RWPE1 (cell line): ENCODE measurements around the gene ASPDH.

Experiments used
- CTCF ChIA-PET: fragments of 350-600 bp; sonication (Branson Sonifier 250); formaldehyde crosslinking; extraction: SDS; loops from one replicate; lab custom pipeline; 2021; lab: Yijun Ruan, JAX
- POLR2A ChIA-PET: fragments of 400-600 bp; formaldehyde crosslinking; extraction: SDS; loops from one replicate; lab custom pipeline; 2020; ENCODE audit warnings: antibody characterized with exemption; ENCODE audit not compliant: low non-redundant PET; lab: Yijun Ruan, JAX
- DNase-seq: peaks from one replicate; pipeline ENCODE4 v3.0.0; 2012; ENCODE audit warnings: low spot score
- H3K27ac ChIP-seq: fragments of 450-650 bp; 2 replicates; pipeline ENCODE4 v1.5.1; 2017
- CTCF ChIP-seq: fragments of 450-650 bp; conservative IDR thresholded peaks from 2 replicates; pipeline ENCODE4 v1.5.1; 2017; ENCODE audit warnings: low read depth, mild to moderate bottlenecking

ASPDH gene

GRCh38 chr19:50481351-50482149, 32.2 kb downstream of the ASPDH start:
- H3K27ac ChIP-seq, result no peak overlapping the region
- TF ChIP-seq CTCF, result no peak
- DNase-seq, result no peak
- ChIA-PET CTCF (interaction anchor here (0.6 kb wide), 1 partner anchor 226 kb away, joined by 3 read pairs; no protein-coding TSS in a partner anchor), POLR2A (interaction anchor here (0.5 kb wide), 1 partner anchor 1844 kb away, joined by 3 read pairs; no protein-coding TSS in a partner anchor)

- ChIA-PET CTCF (interaction anchor here (0.6 kb wide), 1 partner anchor 225 kb away, joined by 3 read pairs; no protein-coding TSS in a partner anchor), POLR2A (no interaction called here)
- no peak for DNase-seq
- no peak for TF ChIP-seq CTCF
- H3K27ac ChIP-seq, result no peak overlapping the region
These were observed 33.2 kb downstream of the ASPDH start for GRCh38 chr19:50480281-50481111.

DNA sequence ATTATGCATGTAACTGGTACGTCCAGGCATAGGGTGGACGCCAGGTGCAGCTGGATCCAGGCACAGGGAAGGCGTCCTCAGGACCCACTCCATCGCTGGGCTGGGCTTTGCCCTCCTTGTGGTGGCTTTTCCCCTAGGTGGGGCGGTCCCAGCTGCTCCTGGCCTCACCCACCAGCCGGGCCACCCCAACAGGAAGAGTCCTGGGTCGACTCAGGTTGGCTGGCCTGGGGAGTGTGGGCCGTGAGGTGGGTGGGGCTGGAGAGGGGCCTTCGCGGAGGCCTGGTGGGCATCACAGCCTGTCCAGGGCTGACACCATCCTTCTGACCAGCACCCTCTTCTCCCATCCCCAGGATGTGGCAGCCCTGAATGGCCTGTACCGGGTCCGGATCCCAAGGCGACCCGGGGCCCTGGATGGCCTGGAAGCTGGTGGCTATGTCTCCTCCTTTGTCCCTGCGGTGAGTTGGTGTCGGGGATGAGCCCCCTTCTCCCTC, 33.9 kb downstream of the ASPDH start:
- ChIA-PET POLR2A (no interaction called here), CTCF (no interaction called here)
- H3K27ac ChIP-seq, result no peak overlapping the region
- TF ChIP-seq CTCF, result no peak
- no peak for DNase-seq

- peak; percentile 15 for DNase-seq
These were observed 34.6 kb downstream of the ASPDH start for GRCh38 chr19:50478901-50479715.

GRCh38 chr19:50477751-50478515, 35.8 kb downstream of the ASPDH start:
- ChIA-PET CTCF (interaction anchor here (0.5 kb wide), 1 partner anchor 109 kb away, joined by 4 read pairs; no protein-coding TSS in a partner anchor), POLR2A (no interaction called here)
- TF ChIP-seq CTCF, result no peak
- no peak overlapping the region for H3K27ac ChIP-seq
- DNase-seq, result no peak

More at GRCh38 chr19:50478901-50479715, 34.6 kb downstream of the ASPDH start:
- ChIA-PET CTCF (interaction anchor here (0.7 to 1.1 kb wide), 2 partner anchors 122 to 331 kb away, joined by 3 to 5 read pairs; no protein-coding TSS in a partner anchor), POLR2A (no interaction called here)
- H3K27ac ChIP-seq, result no peak overlapping the region
- peak; percentile 48; the same call in 1 of the 2 replicates for TF ChIP-seq CTCF
